ENCODE results near the gene SPINT1. TPM values are rescaled to one million over a fixed set of nuclear protein-coding genes. Genes with fewer than 3 reads are reported as not detected.
A peak's percentile ranks its signal among the peaks of the same experiment; 100 is the strongest.

SPINT1 gene
- total and polyA plus RNA-seq, 8 donors: 39.3 to 123 (median 51.1) TPM

- Histone ChIP-seq H3K27ac (no peak overlapping the region), H3K27me3 (no peaks in the 10 kb centered on the region), H3K4me3 (no peak overlapping the region), H3K4me1 (no peaks in the 10 kb centered on the region), H3K36me3 (no peaks in the 10 kb centered on the region), H3K9me3 (no peaks in the 10 kb centered on the region)
- no peak for TF ChIP-seq CTCF (IDR thresholded peaks at IDR 0.05)
- intact Hi-C loops (cut with DNase I): no loop called here
- DNase-seq: no peak
- no peak for ATAC-seq
- no peak for FAIRE-seq
Observed at GRCh38 chr15:40832903-40833302, 10.9 kb upstream of the SPINT1 start.

- Histone ChIP-seq H3K4me3 (no peak overlapping the region), H3K4me1 (no peaks in the 10 kb centered on the region), H3K27ac (no peak overlapping the region), H3K9me3 (no peaks in the 10 kb centered on the region), H3K27me3 (no peaks in the 10 kb centered on the region), H3K36me3 (no peaks in the 10 kb centered on the region)
- 95 to 100% methylated on average over 1 of the region's 1 CpG for WGBS, 2 donors
- TF ChIP-seq CTCF (IDR thresholded peaks at IDR 0.05): no peak
- intact Hi-C loops (cut with DNase I): no loop called here
- ATAC-seq: no peak
- DNase-seq: no peak
- FAIRE-seq: no peak
Observed at GRCh38 chr15:40836020-40836419, 7.8 kb upstream of the SPINT1 start.

- peak in 1 of 6 donors; percentile 14 for DNase-seq
- no peak for TF ChIP-seq CTCF (IDR thresholded peaks at IDR 0.05)
- ATAC-seq: no peak
- no peaks in the 10 kb centered on the region for H3K9me3 ChIP-seq
- no peaks in the 10 kb centered on the region for H3K27me3 ChIP-seq
- WGBS, 2 donors: 83 to 86% methylated on average over 5 of the region's 5 CpGs
- no peak overlapping the region for H3K4me3 ChIP-seq
- no peaks in the 10 kb centered on the region for H3K36me3 ChIP-seq
- H3K4me1 ChIP-seq: peaks cover 0 to 7% (median 0%) of the 10 kb centered on the region in 3 donors
- FAIRE-seq: no peak
- intact Hi-C loops (cut with DNase I): no loop called here
- H3K27ac ChIP-seq: no peak overlapping the region
Observed at GRCh38 chr15:40838756-40839155, 5.1 kb upstream of the SPINT1 start.

GRCh38 chr15:40841741-40842140 lies 2.1 kb upstream of the SPINT1 start:
- H3K27ac ChIP-seq: no peak overlapping the region
- TF ChIP-seq CTCF (IDR thresholded peaks at IDR 0.05): no peak

GRCh38 chr15:40843261-40843884 lies 475 bp upstream of the SPINT1 start:
- peaks cover 0 to 25% (median 16%) of the 10 kb centered on the region in 3 donors for H3K4me1 ChIP-seq
- no peaks in the 10 kb centered on the region for H3K9me3 ChIP-seq
- no peak for FAIRE-seq
- H3K27me3 ChIP-seq: no peaks in the 10 kb centered on the region
- intact Hi-C loops (cut with DNase I): no loop called here
- peak overlapping the region; percentile 77 to 94 (median 86) for H3K27ac ChIP-seq
- TF ChIP-seq CTCF (IDR thresholded peaks at IDR 0.05): no peak
- H3K4me3 ChIP-seq: peak overlapping the region; percentile 73 to 89 (median 77)
- WGBS, 2 donors: 5 to 8% methylated on average over 32 to 34 of the region's 34 CpGs
- peak in 1 of 6 donors; percentile 55 for DNase-seq
- no peak for ATAC-seq
- H3K36me3 ChIP-seq: no peaks in the 10 kb centered on the region

More at GRCh38 chr15:40841741-40842140, 2.1 kb upstream of the SPINT1 start:
- Histone ChIP-seq H3K4me3 (no peak overlapping the region), H3K27me3 (no peaks in the 10 kb centered on the region), H3K9me3 (no peaks in the 10 kb centered on the region), H3K4me1 (peaks cover 0 to 10% (median 9%) of the 10 kb centered on the region in 3 donors), H3K36me3 (no peaks in the 10 kb centered on the region)
- DNase-seq: no peak
- ATAC-seq: no peak
- no peak for FAIRE-seq
- intact Hi-C loops (cut with DNase I): no loop called here
- WGBS, 2 donors: 71 to 86% methylated on average over 2 of the region's 2 CpGs

All from pancreas (tissue), 10 donors.